HG03097 (cell line): ENCODE data around the gene RAB8A.
"Not testable (repeated sequence)": the region's sequence is repeated elsewhere in the genome, so short reads cannot be mapped to it uniquely, and the experiment has no call there.

Experiments
- ATAC-seq: cut with Tn5 transposase; IDR thresholded peaks from one replicate; pipeline ENCODE4 v1.9.1; 2021; ENCODE audit not compliant: unreplicated experiment, low FRiP score

RAB8A gene

DNA sequence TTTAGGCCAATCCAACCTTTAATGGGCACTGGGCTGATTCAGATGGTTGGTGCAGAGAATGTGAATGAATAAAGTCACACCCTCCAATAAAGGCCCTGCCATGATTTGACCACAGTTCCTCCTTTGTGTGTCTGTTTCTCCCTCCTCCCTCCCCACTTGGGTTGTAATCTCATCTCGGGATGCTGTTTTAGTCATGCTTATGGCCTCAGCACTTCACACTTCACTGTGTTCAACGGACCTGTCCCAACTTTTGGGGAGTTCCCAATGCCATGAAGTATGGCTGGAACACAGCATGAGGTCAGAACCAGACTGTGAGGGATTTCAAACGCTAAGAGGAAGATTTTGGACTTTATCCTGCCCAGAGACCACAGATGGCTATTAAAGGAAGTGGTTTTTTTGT lies 5.6 kb upstream of the RAB8A start:
- no peak for ATAC-seq

DNA sequence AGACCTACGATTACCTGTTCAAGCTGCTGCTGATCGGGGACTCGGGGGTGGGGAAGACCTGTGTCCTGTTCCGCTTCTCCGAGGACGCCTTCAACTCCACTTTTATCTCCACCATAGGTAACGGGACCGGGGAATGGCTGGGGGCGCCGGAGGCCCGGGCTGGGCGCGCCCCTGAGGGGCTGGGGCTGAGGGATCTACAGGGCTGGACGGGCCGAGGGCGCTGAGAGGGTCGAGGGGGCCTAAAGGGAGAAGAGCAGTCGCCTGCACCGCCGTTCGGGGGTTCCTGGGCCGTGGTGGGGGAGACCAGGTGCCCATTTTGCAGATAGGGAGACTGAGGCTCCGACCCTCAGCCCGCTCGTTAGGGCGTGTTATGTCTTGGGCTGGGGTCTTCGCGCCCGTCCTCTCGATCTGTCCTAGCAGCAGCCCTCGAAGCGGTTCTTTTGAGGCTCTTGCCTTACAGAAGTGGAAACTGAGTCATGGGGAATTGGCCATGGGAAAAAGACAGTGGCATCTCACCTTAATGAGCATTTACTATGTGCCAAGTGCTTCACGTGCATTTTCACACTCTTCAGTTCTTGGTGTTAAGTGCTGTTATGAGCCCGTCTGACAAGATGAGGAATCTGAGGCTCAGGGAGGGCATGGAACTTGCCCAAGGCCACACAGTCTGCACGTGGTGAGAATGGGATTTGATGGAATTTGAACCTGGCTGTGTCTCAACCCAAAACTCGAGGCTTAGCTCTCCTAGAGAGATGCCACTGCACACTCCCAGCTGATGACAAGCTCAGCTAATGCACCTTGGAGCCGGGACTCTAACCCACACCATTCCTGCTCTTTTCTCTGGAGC lies 442 bp downstream of the RAB8A start:
- ATAC-seq: no peak

DNA sequence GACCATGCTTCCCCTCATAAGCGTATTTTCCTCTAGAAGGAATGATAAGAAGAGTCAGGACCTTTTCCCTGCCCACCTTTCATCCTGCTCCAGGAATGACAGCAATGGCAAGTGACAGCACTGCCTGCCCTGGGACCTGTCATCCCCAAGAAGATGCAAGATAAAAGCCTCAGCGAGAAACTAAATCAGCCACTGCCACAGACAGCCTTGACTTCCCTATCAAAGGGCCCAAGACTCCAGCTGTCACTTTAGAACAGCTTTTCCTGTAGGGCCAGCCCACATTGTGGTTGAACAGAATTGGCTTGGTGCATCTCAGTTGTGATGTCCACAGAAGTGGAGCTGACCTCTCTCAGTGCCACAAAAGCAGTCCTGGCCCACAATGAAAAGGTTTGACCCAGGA lies 1.1 kb downstream of the RAB8A start:
- ATAC-seq: no peak

DNA sequence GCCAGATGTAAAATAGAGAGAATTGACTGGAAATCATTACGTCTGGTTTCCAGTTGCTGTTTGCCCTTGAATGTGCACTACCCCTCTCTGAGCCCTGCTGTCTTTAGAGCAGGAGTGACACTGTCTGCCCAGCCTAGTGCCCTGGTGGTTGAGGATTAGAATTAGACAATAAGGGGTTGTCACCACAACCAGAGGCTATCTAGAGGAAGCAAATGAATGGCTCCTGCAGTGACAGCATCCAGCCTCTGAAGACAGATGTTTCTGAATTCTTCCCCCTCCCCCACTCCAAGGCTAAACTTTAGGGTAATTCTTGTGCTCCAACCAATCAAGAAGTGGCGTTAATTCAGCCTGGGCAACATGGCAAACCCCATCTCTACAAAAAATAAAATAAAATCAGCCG lies 2.0 kb downstream of the RAB8A start:
- ATAC-seq: no peak

DNA sequence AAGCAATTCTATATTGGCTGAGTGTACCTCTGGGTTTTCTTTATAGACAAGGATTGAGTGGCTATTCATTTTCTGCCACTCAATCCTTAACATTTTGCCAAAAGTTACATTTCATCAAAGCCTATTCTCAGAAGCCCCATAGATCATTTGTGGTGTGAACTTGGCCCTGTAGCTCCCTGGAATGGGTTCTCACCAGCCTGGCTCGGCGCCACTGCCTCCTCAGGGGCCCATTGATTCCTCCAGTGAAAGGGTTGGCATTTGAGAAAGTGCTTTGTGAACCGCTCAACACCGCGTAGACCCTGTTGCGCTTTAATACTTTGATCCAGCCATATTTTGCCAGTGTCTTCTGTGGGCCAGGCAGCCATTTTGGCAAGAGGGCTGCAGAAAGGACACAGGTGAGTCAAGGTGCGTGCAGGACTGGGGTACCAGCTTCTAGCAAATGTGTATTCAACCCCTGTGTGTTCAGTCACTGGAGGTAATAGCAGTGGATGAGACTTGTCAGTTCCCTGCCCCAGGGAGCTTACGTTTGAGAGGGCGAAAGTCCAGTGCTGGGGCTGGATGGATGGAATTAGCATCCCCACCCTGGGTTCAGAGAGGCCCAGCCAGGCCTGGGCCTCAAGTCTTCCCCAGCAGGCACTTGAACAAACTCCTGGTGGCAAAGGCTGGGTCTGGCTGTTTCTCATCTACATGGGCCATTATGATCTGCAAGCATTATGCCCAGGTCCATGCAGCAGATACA lies 3.8 kb downstream of the RAB8A start:
- ATAC-seq: no peak

DNA sequence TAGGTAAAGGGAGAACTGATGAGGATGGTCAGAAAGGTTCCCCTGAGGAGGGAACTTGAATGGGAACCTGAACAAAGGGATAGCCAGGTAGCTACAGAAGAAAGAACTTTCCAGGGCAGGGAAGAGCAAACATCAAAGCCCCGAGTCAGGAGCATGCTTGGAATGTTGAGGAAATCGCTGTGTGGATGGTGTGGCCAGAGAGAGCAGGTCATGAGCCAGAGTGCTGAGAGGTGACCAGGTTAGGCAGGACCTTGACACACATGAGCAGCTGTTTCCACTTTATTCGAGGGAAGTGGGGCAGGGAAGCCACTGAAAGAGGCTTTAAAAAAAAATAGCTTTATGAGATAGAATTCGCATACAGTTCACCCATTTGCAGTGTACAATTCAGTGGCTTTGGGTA lies 4.4 kb downstream of the RAB8A start:
- ATAC-seq: no peak

DNA sequence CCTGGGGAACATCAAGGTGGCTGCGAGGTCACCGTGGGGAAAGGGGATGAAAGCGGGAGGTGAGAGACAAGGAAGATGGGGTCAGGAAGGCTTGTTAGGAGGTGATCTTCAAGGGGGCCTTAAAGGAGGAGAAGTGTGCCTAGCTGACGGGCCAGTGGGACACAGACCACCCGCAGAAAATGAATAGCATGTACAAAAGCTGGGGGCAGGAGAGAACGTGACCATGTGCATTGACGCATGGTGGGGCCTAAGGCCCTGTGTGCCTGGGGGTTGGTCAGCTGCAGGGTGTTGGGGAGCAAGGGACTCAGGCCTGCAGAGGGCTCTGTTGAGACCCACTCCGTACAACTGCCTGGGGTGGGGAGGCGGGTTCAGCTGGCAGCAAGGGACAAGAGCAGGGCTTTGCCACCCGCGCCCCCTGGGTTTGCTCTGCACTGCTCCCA lies 5.9 kb downstream of the RAB8A start:
- no peak for ATAC-seq

DNA sequence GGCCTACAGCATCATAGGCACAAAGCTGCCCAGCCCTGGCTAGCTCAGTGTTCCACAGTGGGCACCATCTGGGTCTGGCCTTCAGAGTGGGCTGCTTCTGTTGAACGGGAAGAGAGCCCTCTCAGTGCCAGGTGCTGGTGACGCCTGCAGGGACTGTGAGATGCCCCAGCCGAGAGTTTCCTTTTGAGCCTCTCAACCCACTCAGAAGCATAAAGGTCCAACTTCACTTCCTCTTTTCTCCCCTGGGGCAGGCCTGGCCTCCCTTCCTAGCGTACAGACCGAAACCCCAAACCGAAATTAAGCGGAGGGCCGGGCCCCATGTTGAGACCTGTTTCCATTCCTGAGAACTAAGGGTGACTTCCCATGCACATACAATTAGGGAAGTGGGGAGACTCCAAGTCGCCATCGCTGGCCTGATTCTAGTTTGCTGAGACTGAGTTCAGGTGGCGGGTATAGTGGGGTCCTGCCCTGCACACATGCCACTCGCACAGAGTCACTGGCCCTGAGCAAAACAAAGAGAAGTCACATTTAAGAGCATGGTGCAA lies 6.9 kb downstream of the RAB8A start:
- ATAC-seq: peak; percentile 73

DNA sequence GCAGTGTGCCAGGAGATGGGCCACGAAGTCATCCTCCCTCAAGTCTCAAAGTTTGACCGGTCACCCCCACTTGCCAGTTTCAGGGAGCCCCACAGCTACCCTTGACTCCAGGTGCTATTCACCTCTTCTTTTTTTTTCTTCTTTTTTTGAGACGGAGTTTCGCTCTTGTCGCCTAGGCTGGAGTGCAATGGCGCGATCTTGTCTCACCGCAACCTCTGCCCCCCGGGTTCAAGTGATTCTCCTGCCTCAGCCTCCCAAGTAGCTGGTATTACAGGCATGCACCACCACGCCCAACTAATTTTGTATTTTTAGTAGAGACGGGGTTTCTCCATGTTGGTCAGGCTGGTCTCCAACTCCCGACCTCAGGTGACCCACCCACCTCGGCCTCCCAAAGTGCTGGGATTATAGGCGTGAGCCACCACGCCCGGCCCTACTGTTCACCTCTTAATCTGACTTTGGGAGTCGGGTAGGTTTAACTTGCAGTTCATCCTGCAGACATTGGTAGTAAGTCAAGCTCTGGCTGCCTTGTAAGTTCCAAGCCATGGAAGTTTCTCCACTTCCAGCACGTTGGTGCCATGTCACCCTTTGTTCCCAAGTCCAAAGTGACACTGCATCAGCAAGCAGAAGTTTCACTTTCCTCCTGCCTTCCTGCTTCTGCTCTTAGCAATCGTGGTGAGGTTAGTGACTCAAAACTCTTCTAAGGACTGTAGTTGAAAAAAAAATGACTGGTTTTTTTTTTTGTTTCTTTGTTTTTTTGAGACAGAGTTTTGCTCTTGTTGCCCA lies 7.6 kb downstream of the RAB8A start:
- ATAC-seq: not testable (repeated sequence)

DNA sequence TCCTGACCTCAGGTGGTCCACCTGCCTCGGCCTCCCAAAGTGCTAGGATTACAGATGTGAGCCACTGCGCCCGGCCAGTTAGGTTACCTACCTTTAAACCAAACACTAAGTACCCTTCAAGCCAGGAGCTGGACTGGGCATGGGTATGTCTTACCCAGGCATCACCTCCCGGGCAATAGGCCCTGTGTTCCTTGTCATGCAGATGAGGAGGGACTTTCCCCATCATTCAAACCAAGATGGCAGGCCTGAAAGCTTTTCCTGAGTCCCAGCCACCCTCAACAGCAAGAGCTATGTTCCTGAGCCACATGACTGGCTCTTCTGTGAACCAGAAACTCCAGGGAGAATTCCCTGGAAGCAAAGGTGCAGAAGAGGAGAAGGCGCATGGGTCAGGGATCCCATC lies 9.5 kb downstream of the RAB8A start:
- no peak for ATAC-seq

DNA sequence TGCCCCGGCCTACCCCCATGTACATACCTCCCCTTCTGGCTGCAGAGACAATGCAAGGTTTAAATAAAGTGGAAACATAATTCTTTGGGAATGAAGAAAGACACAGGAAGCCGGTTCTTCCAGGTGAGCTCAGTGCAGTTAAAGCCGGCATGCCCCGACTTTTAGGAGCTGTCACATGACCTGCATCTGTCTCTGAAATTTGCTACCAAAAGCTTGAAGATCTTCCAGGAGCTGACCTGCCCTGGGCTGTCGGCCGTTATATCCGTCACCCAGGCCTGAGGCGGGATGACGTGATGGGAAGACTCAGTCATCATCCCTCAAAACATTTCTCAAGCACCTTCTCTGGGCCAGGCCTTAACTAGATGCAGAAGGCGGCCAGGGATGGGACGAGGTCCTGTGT lies 10.3 kb downstream of the RAB8A start:
- no peak for ATAC-seq

DNA sequence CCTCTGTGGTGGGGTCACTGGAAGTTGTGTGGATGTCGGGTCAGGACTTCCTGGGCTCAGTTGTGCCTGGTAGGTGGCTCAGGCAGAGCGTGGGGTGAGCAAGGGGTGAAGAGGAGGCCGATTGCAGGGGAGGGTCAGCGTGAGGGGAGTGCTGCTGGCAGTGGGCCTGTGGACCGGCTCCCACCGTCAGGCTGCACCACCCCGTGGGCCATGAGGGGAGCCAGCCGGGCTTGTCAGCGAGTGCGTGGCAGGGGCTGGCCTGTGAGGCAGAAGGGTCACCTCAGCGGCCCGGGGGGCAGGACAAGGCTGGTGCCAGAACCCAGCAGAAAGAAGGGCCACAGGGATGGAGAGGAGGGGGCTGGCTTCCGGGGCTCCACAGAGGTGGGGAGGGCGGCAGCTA lies 13.3 kb downstream of the RAB8A start:
- ATAC-seq: no peak

DNA sequence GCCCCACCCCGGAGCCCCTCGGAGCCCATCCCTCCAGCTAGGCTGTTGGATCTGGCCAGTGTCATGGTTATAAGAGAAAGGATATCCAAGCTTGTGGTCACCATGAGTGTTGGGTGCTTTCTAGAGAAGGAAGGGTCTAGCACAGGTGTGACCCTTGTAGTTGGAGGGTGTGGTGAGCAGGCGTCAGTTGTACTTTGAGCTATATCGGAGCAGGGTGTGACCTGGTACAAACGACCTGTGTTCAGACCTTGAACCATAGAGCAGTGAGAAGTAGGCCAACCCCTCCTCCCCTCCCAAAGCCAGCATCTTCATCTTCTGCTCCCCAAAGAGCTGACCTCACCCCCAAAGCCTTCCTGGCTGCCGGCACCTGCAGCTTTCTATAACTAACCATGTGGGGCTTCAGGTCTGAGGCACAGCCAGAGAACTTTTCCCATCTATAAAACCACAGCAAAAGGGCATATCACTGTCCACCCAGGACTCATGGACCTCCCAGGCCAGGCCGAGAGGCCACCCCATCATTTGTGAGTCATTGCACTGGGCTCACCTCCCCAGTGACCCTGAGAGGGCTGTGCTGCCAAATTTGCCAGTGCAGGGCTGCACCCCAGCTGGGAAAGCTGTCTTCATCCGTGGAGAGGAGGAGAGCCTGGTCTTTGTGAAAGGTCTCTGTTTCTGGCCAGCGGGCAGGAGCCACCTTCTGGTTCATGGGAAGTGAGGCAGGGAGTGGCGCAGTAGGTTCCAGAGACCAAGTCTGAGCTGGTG lies 14.2 kb downstream of the RAB8A start:
- ATAC-seq: no peak

DNA sequence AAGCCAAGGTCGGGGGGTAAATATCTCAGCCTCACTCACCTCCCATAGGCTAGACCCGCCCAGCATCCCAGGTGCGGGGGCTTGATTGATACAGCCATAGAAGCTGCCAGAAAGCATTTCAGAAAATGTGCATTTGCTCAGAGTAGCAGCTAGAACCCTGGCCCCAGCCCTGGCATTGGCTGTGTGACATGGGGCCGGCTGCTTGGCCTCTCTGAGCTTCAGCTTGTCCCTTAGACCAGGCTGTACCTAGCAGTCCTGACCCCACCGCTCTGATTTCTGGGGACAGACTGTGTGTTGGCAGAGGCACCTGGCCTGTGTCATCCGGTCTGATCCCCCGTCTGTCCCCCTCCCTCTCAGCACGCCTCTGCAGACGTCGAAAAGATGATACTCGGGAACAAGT lies 15.4 kb downstream of the RAB8A start:
- no peak for ATAC-seq

DNA sequence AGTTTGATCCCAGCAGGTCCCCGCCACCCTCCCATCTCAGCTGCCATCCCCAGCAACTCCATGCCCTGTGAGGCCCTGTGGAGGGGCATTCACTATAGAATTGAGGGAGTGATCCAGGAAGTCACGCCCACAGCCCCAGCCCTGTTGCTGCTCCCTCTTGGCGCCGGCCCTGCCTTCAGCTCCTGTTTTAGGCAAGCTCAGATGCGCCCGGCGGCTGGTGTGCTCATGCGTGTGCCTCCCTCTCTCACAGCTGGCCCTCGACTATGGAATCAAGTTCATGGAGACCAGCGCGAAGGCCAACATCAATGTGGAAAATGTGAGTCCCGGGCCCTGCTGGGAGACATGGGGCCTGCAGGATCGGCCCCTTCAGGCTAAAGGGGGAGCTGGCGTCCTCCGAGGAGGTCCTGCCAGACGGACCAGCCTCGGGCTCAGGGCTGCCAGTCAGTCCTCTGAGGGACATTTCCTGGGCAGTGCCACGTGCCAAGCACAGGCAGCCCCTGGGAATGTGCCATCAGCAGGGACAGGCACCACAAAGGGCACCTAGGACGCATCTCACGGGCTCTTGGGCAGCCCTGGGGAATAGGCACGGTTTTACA lies 16.2 kb downstream of the RAB8A start:
- no peak for ATAC-seq

DNA sequence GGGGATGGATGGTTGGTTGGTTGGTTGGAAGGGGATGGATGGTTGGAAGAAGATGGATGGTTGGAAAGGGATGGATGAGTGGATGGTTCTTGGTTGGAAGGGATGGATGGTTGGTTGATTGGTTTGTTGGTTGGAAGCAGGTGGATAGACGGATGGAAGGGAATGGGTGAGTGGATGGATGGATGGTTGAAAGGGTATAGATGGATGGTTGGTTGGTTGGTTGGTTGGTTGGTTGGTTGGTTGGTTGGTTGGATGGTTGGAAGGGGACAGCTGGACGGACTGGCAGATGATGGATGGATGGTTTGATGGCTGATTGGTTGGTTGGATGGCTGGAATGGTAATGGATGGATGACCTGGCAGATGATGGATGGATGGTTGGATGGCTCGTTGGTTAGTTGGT lies 20.0 kb downstream of the RAB8A start:
- no peak for ATAC-seq

DNA sequence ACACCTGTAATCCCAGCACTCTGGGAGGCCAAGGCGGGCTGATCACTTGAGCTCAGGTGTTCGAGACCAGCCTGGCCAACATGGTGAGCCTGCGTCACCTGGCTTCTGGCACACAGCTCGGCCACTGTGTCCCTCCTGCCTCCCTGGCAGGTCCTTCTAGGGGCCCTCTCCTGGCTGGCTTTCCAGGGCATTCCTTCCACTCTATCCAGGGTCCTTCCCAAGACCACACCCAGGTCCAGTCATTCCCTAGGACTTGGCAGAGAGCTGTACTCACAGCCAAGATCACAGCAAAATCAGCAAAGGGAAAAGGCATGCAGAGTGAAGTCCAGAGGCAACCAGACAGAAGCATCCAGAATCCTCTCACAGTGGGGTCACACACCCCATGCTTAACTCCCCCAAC lies 22.1 kb downstream of the RAB8A start:
- no peak for ATAC-seq

DNA sequence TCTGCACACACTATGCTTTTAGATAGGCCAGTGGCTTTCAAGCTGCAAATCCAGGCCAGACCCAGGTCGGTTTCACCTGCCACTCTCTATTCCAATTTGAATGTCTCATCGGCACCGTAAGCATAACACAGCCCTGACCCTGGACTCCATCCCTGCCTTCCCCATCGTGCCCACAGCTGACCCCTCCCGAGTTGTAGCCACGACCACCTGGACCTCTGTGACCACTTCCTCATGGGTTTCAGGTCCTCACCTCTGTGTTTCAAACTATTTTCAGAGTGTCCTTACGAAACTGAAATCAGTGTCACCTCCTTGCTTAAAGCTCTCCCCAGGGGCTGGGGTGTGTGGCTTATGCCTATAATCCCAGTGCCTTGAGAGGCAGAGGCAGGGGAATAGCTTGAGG lies 22.8 kb downstream of the RAB8A start:
- no peak for ATAC-seq

DNA sequence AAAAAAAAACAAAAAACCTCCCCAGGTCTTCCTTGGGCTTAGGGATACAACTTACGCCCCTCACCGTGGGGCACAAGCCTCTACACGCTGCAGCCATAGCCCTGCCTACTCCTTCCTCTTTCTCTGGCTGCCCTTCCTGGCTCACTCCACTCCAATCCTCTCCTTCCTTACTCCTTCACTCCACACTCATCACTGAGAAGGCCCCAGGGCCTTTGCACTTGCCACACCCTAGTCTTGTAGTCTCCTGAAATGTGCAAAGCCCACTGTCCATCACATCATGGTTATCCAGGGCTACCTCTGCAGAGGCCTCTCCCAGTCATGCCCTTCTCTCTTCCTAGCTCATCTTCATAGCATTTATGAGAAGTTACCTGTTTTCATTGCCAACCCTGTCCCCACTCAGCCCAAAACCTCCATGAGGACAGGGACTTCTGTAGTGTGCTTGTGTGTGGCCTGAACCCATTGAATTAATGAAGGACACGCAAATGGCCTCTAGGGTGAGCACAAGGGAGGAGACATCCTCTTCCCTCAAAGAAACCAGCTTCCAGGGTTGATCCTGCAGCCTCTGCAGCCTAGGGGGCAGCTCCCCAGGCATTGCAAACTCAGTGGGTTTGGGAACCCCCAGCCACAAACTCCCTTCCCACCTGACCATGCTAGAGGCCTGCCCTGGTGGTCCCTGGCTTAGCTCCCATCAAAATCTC lies 23.9 kb downstream of the RAB8A start:
- no peak for ATAC-seq
